DND-41 (cell line): ENCODE measurements around the gene APBB2.

Source experiments
- CTCF ChIP-seq: IDR thresholded peaks from 2 replicates; pipeline ENCODE4 v1.5.1; 2012; ENCODE audit warnings: borderline replicate concordance, low read length, moderate library complexity, mild to moderate bottlenecking; ENCODE audit not compliant: poor library complexity, severe bottlenecking; ENCODE audit errors: extremely low read depth
- EZH2 ChIP-seq: IDR thresholded peaks from 3 replicates; pipeline ENCODE4 v1.6.1; 2012; ENCODE audit warnings: borderline replicate concordance, low read depth, mild to moderate bottlenecking, moderate library complexity, low read length, inconsistent platforms; ENCODE audit not compliant: severe bottlenecking

- TF ChIP-seq CTCF (no peak), EZH2 (no peak)
These were observed 147.0 kb downstream of the APBB2 start for GRCh38 chr4:41067369-41067768.
